ENCODE results near the gene HS3ST3B1. TPM values are rescaled to one million over a fixed set of nuclear protein-coding genes. Genes with fewer than 3 reads are reported as not detected.
A peak's percentile ranks its signal among the peaks of the same experiment; 100 is the strongest.

Gene HS3ST3B1
- 1 to 10 TPM in 2 of 4 donors, under 1 TPM in 2; 0.63 to 1.5 (median 0.86) TPM for total RNA-seq
- 1 to 10 TPM in 1 of 3 donors, under 1 TPM in 2; 0.23 to 1.6 (median 0.49) TPM for polyA plus RNA-seq
- long read RNA-seq, donor 1, result 0 reads
- long read RNA-seq, donor 2, result 0 reads

DNA sequence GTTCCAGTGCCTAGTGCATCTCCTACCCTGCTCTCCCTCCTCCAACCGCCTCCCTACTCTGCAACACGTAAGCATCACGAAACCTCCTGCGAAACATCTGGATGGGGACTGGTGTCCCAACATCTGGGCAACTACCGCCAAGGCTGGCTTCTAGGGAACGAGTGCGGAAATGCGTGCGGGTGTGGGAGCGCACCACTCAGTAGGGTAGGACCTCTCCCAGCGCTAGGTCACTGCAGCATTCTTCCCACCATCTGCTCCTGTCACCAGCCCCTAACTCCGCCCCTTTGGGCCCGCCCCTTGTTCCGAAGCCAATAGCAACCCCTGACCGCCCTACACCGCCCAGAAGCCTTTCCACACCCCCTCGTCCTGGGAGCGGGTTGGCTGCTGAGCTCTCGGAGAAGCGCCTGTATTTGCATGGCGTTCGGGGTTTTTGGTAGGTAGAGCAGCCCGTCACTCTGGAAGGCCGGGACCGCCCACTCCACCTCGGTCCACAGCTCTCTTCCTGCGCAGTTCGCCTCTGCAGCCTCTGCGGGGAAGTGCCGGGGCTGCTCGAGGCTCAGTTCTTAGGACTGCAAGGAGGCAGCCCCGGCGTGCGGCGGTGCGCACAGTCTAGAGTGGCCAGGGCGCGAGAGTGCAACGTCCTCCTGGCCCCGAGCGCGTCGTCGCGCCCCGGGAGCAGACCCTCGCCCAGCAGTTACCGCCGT, at the start of gene HS3ST3B1:
HS3ST3B1 (plus strand) TSS at position 507 of the 704 bp plus-strand sequence. CDS start 438 bp downstream, outside the sequence.
- WGBS, 3 donors, result 0 to 1% (median 0%) methylated on average over 49 of the region's 49 CpGs
- Histone ChIP-seq H3K4me3 (peak within 1 kb of the TSS; percentile 74), H3K4me1 (peaks cover 13% of the 10 kb centered on the region), H3K27me3 (ENCODE audit: insufficient read depth in 3 of 3, low read length in 2 of 3) (peaks cover 0 to 92% (median 37%) of the 10 kb centered on the region in 3 donors), H3K36me3 (ENCODE audit: insufficient read depth in 1 of 2, low read depth in 1 of 2) (no peaks in the 10 kb centered on the region), H3K9me3 (no peaks in the 10 kb centered on the region), H3K27ac (peak within 1 kb of the TSS; percentile 68)
- peak; percentile 98 for DNase-seq
- intact Hi-C loops (cut with DNase I), result loop anchor here (5.0 to 10.0 kb wide), 5 partner anchors 88 to 966 kb away; partner anchors contain the start of gene COX10 (in 2 of the 2)
- peak; percentile 88 to 92 (median 91) for ATAC-seq
- TF ChIP-seq, protein P1, sequence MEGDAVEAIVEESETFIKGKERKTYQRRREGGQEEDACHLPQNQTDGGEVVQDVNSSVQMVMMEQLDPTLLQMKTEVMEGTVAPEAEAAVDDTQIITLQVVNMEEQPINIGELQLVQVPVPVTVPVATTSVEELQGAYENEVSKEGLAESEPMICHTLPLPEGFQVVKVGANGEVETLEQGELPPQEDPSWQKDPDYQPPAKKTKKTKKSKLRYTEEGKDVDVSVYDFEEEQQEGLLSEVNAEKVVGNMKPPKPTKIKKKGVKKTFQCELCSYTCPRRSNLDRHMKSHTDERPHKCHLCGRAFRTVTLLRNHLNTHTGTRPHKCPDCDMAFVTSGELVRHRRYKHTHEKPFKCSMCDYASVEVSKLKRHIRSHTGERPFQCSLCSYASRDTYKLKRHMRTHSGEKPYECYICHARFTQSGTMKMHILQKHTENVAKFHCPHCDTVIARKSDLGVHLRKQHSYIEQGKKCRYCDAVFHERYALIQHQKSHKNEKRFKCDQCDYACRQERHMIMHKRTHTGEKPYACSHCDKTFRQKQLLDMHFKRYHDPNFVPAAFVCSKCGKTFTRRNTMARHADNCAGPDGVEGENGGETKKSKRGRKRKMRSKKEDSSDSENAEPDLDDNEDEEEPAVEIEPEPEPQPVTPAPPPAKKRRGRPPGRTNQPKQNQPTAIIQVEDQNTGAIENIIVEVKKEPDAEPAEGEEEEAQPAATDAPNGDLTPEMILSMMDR (IDR thresholded peaks at IDR 0.05), result no peak

DNA sequence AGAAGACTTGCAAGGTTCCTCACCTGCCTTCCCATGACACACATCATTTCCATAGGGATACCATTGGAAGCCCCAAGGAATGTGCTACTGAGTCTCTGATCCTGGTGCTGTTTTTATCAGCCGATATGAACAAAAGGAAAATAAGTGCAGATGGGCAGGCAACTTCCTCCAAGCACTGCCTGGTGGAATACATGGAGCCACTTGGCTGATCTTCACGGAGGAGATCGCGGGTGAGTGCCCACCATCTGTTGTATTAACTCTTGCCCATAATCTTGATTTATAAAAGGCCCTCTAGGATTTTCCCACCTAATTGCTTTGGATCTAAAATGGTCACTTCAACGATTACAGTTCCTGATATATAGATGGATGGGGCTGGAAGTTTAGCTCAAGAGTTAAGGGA, 39.5 kb upstream of the HS3ST3B1 start:
- Histone ChIP-seq H3K4me1 (no peaks in the 10 kb centered on the region), H3K27me3 (ENCODE audit: insufficient read depth in 3 of 3, low read length in 2 of 3) (no peaks in the 10 kb centered on the region), H3K9me3 (no peaks in the 10 kb centered on the region), H3K27ac (no peak overlapping the region), H3K36me3 (ENCODE audit: insufficient read depth in 1 of 2, low read depth in 1 of 2) (no peaks in the 10 kb centered on the region), H3K4me3 (no peak overlapping the region)
- WGBS, 3 donors, result 81 to 84% (median 81%) methylated on average over 5 of the region's 5 CpGs
- no peak for DNase-seq
- TF ChIP-seq, protein P1 (IDR thresholded peaks at IDR 0.05), result no peak
- intact Hi-C loops (cut with DNase I), result no loop called here
- ATAC-seq, result no peak

DNA sequence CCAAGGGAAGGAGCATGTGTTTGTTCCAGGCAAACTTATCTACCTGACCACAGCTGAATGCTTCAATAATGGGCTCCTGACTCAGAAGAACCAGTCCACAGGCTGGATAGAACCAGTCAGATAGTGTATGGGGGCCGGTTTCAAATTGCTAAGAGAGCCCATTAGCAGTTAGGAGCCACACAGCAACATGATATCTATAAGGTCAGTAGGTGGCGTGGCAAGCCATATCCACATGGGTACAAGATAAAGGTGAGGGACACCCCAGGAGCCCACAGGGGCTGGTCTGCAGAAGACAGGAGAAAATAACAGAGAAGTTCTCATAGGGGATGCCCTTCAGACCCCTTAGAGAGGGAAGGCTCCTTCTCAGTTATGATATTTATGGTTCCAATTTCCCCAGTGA, 32.6 kb upstream of the HS3ST3B1 start:
- no peak for DNase-seq
- Histone ChIP-seq H3K9me3 (no peaks in the 10 kb centered on the region), H3K4me1 (no peaks in the 10 kb centered on the region), H3K27ac (no peak overlapping the region), H3K4me3 (no peak overlapping the region), H3K27me3 (ENCODE audit: insufficient read depth in 3 of 3, low read length in 2 of 3) (no peaks in the 10 kb centered on the region), H3K36me3 (ENCODE audit: insufficient read depth in 1 of 2, low read depth in 1 of 2) (no peaks in the 10 kb centered on the region)
- no peak for ATAC-seq
- WGBS, 3 donors, result 70 to 73% (median 73%) methylated on average over 2 of the region's 2 CpGs
- intact Hi-C loops (cut with DNase I), result no loop called here
- TF ChIP-seq, protein P1 (IDR thresholded peaks at IDR 0.05), result no peak

DNA sequence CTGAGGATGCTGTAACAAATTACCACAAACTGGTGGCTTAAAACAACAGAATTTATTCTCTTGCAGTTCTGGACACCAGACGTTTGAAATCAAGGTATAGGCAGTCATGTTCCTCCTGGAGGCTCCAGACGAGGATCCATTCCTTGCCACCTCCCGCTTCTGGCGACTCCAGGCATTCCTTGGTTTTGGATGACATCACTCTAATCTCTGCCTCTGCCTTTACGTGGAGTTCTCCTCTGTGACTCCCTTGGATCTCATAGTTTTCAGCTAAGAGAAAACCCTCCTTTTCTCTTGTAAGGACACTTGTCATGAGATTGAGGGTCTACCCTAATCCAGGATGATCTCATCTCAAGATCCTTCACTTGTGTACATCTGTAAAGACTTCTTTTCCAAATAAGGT, 31.4 kb upstream of the HS3ST3B1 start:
- no peak overlapping the region for H3K4me3 ChIP-seq
- no peaks in the 10 kb centered on the region for H3K4me1 ChIP-seq
- no peak overlapping the region for H3K27ac ChIP-seq
- H3K9me3 ChIP-seq, result no peaks in the 10 kb centered on the region
- TF ChIP-seq, protein P1 (IDR thresholded peaks at IDR 0.05), result no peak
- intact Hi-C loops (cut with DNase I), result no loop called here
- no peaks in the 10 kb centered on the region for H3K27me3 ChIP-seq (ENCODE audit: insufficient read depth in 3 of 3, low read length in 2 of 3)
- WGBS, 3 donors, result 51 to 57% (median 54%) methylated on average over 5 of the region's 5 CpGs
- ATAC-seq, result no peak
- DNase-seq, result no peak
- H3K36me3 ChIP-seq (ENCODE audit: insufficient read depth in 1 of 2, low read depth in 1 of 2), result no peaks in the 10 kb centered on the region
